ENCODE results near the gene ATL2. TPM values are rescaled to one million over a fixed set of nuclear protein-coding genes. Genes with fewer than 3 reads are reported as not detected.
"Not testable (repeated sequence)": the region's sequence is repeated elsewhere in the genome, so short reads cannot be mapped to it uniquely, and the experiment has no call there.

The ATL2 gene
- total RNA-seq, 2 donors from 2014 or later = 70.9 to 88.7 TPM

DNA sequence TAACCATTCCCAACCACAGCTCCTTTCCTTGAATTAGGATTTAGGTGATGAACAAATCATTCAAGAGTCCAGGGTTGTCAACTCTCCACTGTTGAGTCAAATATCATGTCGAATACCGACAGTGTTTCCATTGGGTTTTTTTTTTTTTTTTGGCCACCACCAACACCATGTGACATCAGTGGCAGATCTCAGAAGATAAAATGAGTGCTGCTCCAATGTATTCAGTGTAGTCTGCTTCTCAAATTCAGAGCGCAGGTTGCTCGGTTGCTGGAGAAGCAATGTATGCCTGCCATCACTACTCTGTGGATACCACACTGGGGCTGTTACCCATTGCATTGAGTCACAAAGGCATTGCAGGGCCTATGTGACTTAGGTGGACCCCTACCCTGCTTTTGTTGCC, 10.8 kb upstream of the ATL2 start:
- Histone ChIP-seq H3K27me3 (replicated peaks; ENCODE audit: insufficient read depth) (no peaks in the 10 kb centered on the region), H3K4me3 (no peak overlapping the region), H3K9me3 (no peaks in the 10 kb centered on the region), H3K4me1 (replicated peaks) (peaks cover 2% of the 10 kb centered on the region), H3K36me3 (no peaks in the 10 kb centered on the region), H3K27ac (no peak overlapping the region)
- intact Hi-C loops (cut with DNase I) = no loop called here
- TF ChIP-seq POLR2AphosphoS5 (IDR thresholded peaks at IDR 0.05) = no peak
- no peak for TF ChIP-seq POLR2A (IDR thresholded peaks at IDR 0.05)
- TF ChIP-seq, protein P1, sequence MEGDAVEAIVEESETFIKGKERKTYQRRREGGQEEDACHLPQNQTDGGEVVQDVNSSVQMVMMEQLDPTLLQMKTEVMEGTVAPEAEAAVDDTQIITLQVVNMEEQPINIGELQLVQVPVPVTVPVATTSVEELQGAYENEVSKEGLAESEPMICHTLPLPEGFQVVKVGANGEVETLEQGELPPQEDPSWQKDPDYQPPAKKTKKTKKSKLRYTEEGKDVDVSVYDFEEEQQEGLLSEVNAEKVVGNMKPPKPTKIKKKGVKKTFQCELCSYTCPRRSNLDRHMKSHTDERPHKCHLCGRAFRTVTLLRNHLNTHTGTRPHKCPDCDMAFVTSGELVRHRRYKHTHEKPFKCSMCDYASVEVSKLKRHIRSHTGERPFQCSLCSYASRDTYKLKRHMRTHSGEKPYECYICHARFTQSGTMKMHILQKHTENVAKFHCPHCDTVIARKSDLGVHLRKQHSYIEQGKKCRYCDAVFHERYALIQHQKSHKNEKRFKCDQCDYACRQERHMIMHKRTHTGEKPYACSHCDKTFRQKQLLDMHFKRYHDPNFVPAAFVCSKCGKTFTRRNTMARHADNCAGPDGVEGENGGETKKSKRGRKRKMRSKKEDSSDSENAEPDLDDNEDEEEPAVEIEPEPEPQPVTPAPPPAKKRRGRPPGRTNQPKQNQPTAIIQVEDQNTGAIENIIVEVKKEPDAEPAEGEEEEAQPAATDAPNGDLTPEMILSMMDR (IDR thresholded peaks at IDR 0.05) = no peak
- 90% methylated on average over 4 of the region's 4 CpGs for WGBS
- no peak for DNase-seq (ENCODE audit: low spot score)

DNA sequence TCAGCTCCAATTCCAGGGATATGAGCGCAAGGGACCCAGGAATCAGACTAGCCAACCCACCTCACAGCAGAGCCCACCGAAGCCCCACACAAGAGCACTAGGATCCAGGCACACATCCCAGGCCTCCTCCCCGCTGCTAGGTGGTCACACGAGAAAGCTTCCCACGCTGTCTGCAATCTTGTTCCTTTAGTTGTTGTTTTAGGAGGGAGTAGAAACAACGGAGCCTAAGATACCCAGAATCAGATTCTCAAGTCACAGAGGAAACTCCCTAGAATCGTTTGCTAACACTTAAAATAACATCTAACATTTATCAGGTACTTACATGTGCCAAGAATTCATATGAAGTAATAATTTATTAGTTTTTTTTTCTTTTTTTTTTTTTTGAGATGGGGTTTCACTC, 9.7 kb upstream of the ATL2 start:
- H3K4me3 ChIP-seq = no peak overlapping the region
- TF ChIP-seq POLR2AphosphoS5 (IDR thresholded peaks at IDR 0.05) (no peak), POLR2A (IDR thresholded peaks at IDR 0.05) (no peak)
- TF ChIP-seq, protein P1 (IDR thresholded peaks at IDR 0.05) = no peak
- WGBS = 74% methylated on average over 7 of the region's 7 CpGs
- no peaks in the 10 kb centered on the region for H3K9me3 ChIP-seq
- peaks cover 2% of the 10 kb centered on the region for H3K4me1 ChIP-seq (replicated peaks)
- no peaks in the 10 kb centered on the region for H3K36me3 ChIP-seq
- H3K27ac ChIP-seq = no peak overlapping the region
- H3K27me3 ChIP-seq (replicated peaks; ENCODE audit: insufficient read depth) = no peaks in the 10 kb centered on the region
- intact Hi-C loops (cut with DNase I) = no loop called here
- DNase-seq (ENCODE audit: low spot score) = no peak

DNA sequence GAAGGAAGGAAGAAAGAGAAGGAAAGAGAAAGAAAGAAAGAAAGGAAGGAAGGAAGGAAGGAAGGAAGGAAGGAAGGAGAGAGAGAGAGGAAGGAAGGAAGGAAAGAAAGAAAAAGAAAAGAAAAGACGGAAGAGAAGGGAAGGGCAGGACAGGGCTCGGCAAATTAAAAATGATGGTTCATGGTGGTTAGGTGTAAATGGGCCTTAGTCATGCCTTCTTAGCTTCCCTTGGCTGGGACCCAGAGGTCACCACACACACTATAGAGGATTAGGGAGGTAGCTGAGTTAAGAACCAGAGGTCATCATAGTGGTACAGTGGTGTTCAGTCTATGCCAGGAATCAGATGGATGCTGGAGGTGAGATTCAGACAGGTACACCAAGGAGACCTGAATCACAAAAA, 9.3 kb upstream of the ATL2 start:
- H3K4me3 ChIP-seq = no peak overlapping the region
- TF ChIP-seq, protein P1 (IDR thresholded peaks at IDR 0.05) = no peak
- TF ChIP-seq POLR2A (IDR thresholded peaks at IDR 0.05) = no peak
- TF ChIP-seq POLR2AphosphoS5 (IDR thresholded peaks at IDR 0.05) = no peak
- H3K4me1 ChIP-seq (replicated peaks) = peaks cover 2% of the 10 kb centered on the region
- intact Hi-C loops (cut with DNase I) = no loop called here
- no peaks in the 10 kb centered on the region for H3K9me3 ChIP-seq
- no peak for DNase-seq (ENCODE audit: low spot score)
- no peaks in the 10 kb centered on the region for H3K27me3 ChIP-seq (replicated peaks; ENCODE audit: insufficient read depth)
- H3K27ac ChIP-seq = no peak overlapping the region
- no peaks in the 10 kb centered on the region for H3K36me3 ChIP-seq
- WGBS = 96% methylated on average over 2 of the region's 2 CpGs

DNA sequence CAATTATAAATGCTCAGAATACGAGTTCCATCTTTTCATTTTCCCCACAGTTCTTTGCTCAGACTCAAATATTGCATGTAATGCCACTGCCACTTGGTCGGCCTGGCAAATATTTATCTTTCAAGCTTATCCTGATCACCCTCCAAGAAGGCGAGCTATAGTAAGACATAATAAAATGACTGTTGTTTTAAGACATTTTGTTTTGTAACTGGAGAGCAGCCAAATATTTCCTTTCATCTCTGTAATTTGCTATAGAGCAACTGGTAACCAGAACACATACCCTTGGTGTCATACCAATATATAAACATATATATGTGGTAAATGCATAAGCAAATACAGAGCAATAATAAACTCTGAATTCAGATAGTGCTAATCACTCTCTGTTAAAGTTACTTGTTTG, 7.3 kb upstream of the ATL2 start:
- H3K4me1 ChIP-seq (replicated peaks) = peaks cover 2% of the 10 kb centered on the region
- 37% methylated on average over 3 of the region's 3 CpGs for WGBS
- no peak overlapping the region for H3K4me3 ChIP-seq
- H3K27me3 ChIP-seq (replicated peaks; ENCODE audit: insufficient read depth) = no peaks in the 10 kb centered on the region
- DNase-seq (ENCODE audit: low spot score) = peak; percentile 24
- no peak for TF ChIP-seq POLR2A (IDR thresholded peaks at IDR 0.05)
- no peak for TF ChIP-seq POLR2AphosphoS5 (IDR thresholded peaks at IDR 0.05)
- TF ChIP-seq, protein P1 (IDR thresholded peaks at IDR 0.05) = no peak
- intact Hi-C loops (cut with DNase I) = no loop called here
- no peaks in the 10 kb centered on the region for H3K9me3 ChIP-seq
- no peaks in the 10 kb centered on the region for H3K36me3 ChIP-seq
- peak overlapping the region; percentile 62 to 71 for H3K27ac ChIP-seq

DNA sequence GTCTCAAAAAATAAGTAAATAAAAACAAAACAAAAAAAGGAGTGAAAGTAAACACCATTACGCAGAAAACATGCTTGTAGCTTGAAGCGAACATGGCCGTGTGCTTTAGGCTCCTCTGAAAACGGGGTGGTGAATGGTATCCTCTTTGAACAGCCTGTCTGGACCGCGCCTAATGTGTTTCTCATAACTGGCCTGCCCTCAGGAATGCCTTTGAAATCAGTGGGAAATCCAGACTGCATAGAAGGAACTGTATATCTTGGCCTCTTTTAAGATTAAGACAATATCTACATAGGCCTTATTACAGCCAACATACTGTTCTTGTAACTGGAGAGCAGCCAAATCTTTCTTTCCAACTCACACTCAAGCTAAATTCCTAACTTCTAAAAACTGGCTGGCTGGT, 6.7 kb upstream of the ATL2 start:
- intact Hi-C loops (cut with DNase I); H3K27me3 ChIP-seq (replicated peaks; ENCODE audit: insufficient read depth): not testable (repeated sequence)
- peak overlapping the region; percentile 62 to 71 for H3K27ac ChIP-seq

More for the DNA sequence above, 6.7 kb upstream of the ATL2 start:
- not testable (repeated sequence) for H3K4me1 ChIP-seq (replicated peaks); H3K9me3 ChIP-seq; H3K36me3 ChIP-seq; H3K4me3 ChIP-seq
- DNase-seq (ENCODE audit: low spot score) = peak; percentile 28
- 34% methylated on average over 6 of the region's 6 CpGs for WGBS
- peak; percentile 50 for TF ChIP-seq POLR2AphosphoS5 (IDR thresholded peaks at IDR 0.05)

Measured in prostate gland (tissue), 2 donors.